Activated CD8-positive, alpha-beta memory T cell treated with anti-CD3 and anti-CD28 coated beads, Interleukin-2, amount 10 ng/mL, durations not matched to agents 7 days and 5 days (primary cell): Measurements from ENCODE around the gene TOMM20. TPM values are rescaled to one million over a fixed set of nuclear protein-coding genes. Genes with fewer than 3 reads are reported as not detected.
A peak's percentile ranks its signal among the peaks of the same experiment; 100 is the strongest.
"Not testable (repeated sequence)": the region's sequence is repeated elsewhere in the genome, so short reads cannot be mapped to it uniquely, and the experiment has no call there.

ENCODE experiments used
- ATAC-seq: fragments of 150-1000 bp; cut with Tn5 transposase; one replicate; pipeline ENCODE4 v1.10.0; 2021; ENCODE audit warnings: moderate library complexity
- CTCF ChIA-PET: fragments of 350-600 bp; sonication (Branson Sonifier 250); formaldehyde crosslinking; loops from one replicate; lab custom pipeline; 2021; ENCODE audit warnings: antibody characterized with exemption; lab: Charles Lee
- DNase-seq: peaks from one replicate; pipeline ENCODE4 v3.0.0-alpha.2; 2020
- H3K27ac Mint-ChIP-seq: one replicate; pipeline ENCODE4 v1.8.0; 2021; ENCODE audit warnings: mild to moderate bottlenecking, mixed read lengths
- H3K27me3 Mint-ChIP-seq: one replicate; pipeline ENCODE4 v1.8.0; 2021; ENCODE audit warnings: mixed read lengths
- H3K36me3 Mint-ChIP-seq: one replicate; pipeline ENCODE4 v1.8.0; 2021; ENCODE audit warnings: mild to moderate bottlenecking, mixed read lengths
- H3K4me1 Mint-ChIP-seq: one replicate; pipeline ENCODE4 v1.8.0; 2021; ENCODE audit warnings: mixed read lengths
- H3K4me3 Mint-ChIP-seq: one replicate; pipeline ENCODE4 v1.8.0; 2021; ENCODE audit warnings: mild to moderate bottlenecking, moderate library complexity, mixed read lengths
- H3K9me3 Mint-ChIP-seq: one replicate; pipeline ENCODE4 v1.8.0; 2022; ENCODE audit warnings: low read depth, mixed read lengths
- total RNA-seq, 2 experiments: library from RNA; stranded (reverse); gene quantifications; one replicate each; pipeline ENCODE4 v1.2.3, GENCODE V29; 2021

The TOMM20 gene
- total RNA-seq, result 10 to 100 TPM; 71.1 to 76.7 TPM

- Mint-ChIP-seq H3K36me3 (peaks cover 44% of the 10 kb centered on the region), H3K9me3 (no peaks in the 10 kb centered on the region), H3K27me3 (no peaks in the 10 kb centered on the region), H3K27ac (peak within 1 kb of the TSS; percentile 98), H3K4me3 (peak within 1 kb of the TSS; percentile 88), H3K4me1 (peaks cover 38% of the 10 kb centered on the region)
- DNase-seq (peak; percentile 97), ATAC-seq (peak; percentile 94)
- CTCF ChIA-PET, result interaction anchor here (0.6 to 5.5 kb wide), 9 partner anchors 8 to 288 kb away, joined by 3 to 38 read pairs (median 3); partner anchors contain the start of genes ARID4B and GGPS1
These were observed at the start of gene TOMM20 for GRCh38 chr1:235128456-235129328. TSS of gene TOMM20 (minus strand) at chr1:235128837. CDS start at chr1:235128715, 122 bp downstream.

GRCh38 chr1:235176486-235176885 lies 47.8 kb upstream of the TOMM20 start:
- CTCF ChIA-PET, result no interaction called here
- no peak for ATAC-seq
- H3K9me3 Mint-ChIP-seq, result no peaks in the 10 kb centered on the region
- H3K27me3 Mint-ChIP-seq, result no peaks in the 10 kb centered on the region
- H3K27ac Mint-ChIP-seq, result no peak overlapping the region
- DNase-seq, result no peak
- H3K4me3 Mint-ChIP-seq, result no peak overlapping the region
- H3K36me3 Mint-ChIP-seq, result peaks cover 45% of the 10 kb centered on the region
- H3K4me1 Mint-ChIP-seq, result peaks cover 6% of the 10 kb centered on the region

GRCh38 chr1:235169986-235170385 lies 41.3 kb upstream of the TOMM20 start:
- Mint-ChIP-seq H3K27ac (no peak overlapping the region), H3K4me3 (no peak overlapping the region), H3K9me3 (no peaks in the 10 kb centered on the region), H3K27me3 (no peaks in the 10 kb centered on the region), H3K36me3 (peaks cover 38% of the 10 kb centered on the region), H3K4me1 (no peaks in the 10 kb centered on the region)
- CTCF ChIA-PET, result no interaction called here
- ATAC-seq (no peak), DNase-seq (no peak)

- Mint-ChIP-seq H3K36me3 (peaks cover 36% of the 10 kb centered on the region), H3K4me3 (no peak overlapping the region), H3K4me1 (no peaks in the 10 kb centered on the region), H3K9me3 (no peaks in the 10 kb centered on the region), H3K27ac (no peak overlapping the region), H3K27me3 (no peaks in the 10 kb centered on the region)
- no peak for DNase-seq
- ATAC-seq, result no peak
- CTCF ChIA-PET, result no interaction called here
These were observed 39.7 kb upstream of the TOMM20 start for GRCh38 chr1:235168375-235168774.

GRCh38 chr1:235161685-235162327 lies 33.2 kb upstream of the TOMM20 start:
- Mint-ChIP-seq H3K4me1 (peaks cover 17% of the 10 kb centered on the region), H3K27me3 (no peaks in the 10 kb centered on the region)
- CTCF ChIA-PET, result interaction anchor here (1.0 to 3.0 kb wide), 5 partner anchors 29 to 255 kb away, joined by 3 to 13 read pairs (median 3); no protein-coding TSS in a partner anchor

GRCh38 chr1:235160957-235161684 lies 32.5 kb upstream of the TOMM20 start, which contains the start of gene RBM34:
TSS of gene RBM34 (minus strand) at chr1:235161250. CDS start at chr1:235161226, 24 bp downstream.
- ATAC-seq (peak; percentile 92), DNase-seq (peak; percentile 95)
- Mint-ChIP-seq H3K9me3 (no peaks in the 10 kb centered on the region), H3K4me3 (peak within 1 kb of the TSS; percentile 91), H3K4me1 (peaks cover 17% of the 10 kb centered on the region), H3K27ac (peak within 1 kb of the TSS; percentile 94), H3K36me3 (peaks cover 23% of the 10 kb centered on the region), H3K27me3 (no peaks in the 10 kb centered on the region)
- CTCF ChIA-PET, result interaction anchor here (0.7 to 3.0 kb wide), 5 partner anchors 28 to 256 kb away, joined by 3 to 13 read pairs (median 4); no protein-coding TSS in a partner anchor

More at GRCh38 chr1:235161685-235162327, 33.2 kb upstream of the TOMM20 start:
- ATAC-seq (no peak), DNase-seq (no peak)
- H3K4me3 Mint-ChIP-seq, result peak overlapping the region; percentile 91
- no peaks in the 10 kb centered on the region for H3K9me3 Mint-ChIP-seq
- peaks cover 23% of the 10 kb centered on the region for H3K36me3 Mint-ChIP-seq
- peak overlapping the region; percentile 94 for H3K27ac Mint-ChIP-seq

GRCh38 chr1:235160383-235160956 lies 31.8 kb upstream of the TOMM20 start:
- Mint-ChIP-seq H3K9me3 (no peaks in the 10 kb centered on the region), H3K4me1 (peaks cover 17% of the 10 kb centered on the region), H3K27me3 (no peaks in the 10 kb centered on the region), H3K4me3 (peak overlapping the region; percentile 91), H3K36me3 (peaks cover 23% of the 10 kb centered on the region), H3K27ac (peak overlapping the region; percentile 94)
- DNase-seq (no peak), ATAC-seq (peak; percentile 66)
- CTCF ChIA-PET, result interaction anchor here (0.7 to 3.0 kb wide), 5 partner anchors 27 to 256 kb away, joined by 3 to 13 read pairs (median 4); no protein-coding TSS in a partner anchor

GRCh38 chr1:235159930-235160329 lies 31.3 kb upstream of the TOMM20 start:
- Mint-ChIP-seq H3K27ac (peak overlapping the region; percentile 94), H3K4me3 (peak overlapping the region; percentile 91), H3K36me3 (peaks cover 22% of the 10 kb centered on the region), H3K4me1 (peaks cover 18% of the 10 kb centered on the region)
- H3K27me3 Mint-ChIP-seq, DNase-seq, ATAC-seq, H3K9me3 Mint-ChIP-seq: not testable (repeated sequence)
- CTCF ChIA-PET, result interaction anchor here (1.3 to 3.0 kb wide), 3 partner anchors 27 to 257 kb away, joined by 4 to 13 read pairs (median 7); no protein-coding TSS in a partner anchor

GRCh38 chr1:235159284-235159683 lies 30.6 kb upstream of the TOMM20 start:
- H3K27me3 Mint-ChIP-seq, H3K4me3 Mint-ChIP-seq, DNase-seq, ATAC-seq, H3K9me3 Mint-ChIP-seq, H3K27ac Mint-ChIP-seq: not testable (repeated sequence)
- H3K36me3 Mint-ChIP-seq, result peaks cover 24% of the 10 kb centered on the region
- CTCF ChIA-PET, result interaction anchor here (1.3 to 3.0 kb wide), 2 partner anchors 65 to 258 kb away, joined by 4 to 13 read pairs; no protein-coding TSS in a partner anchor
- H3K4me1 Mint-ChIP-seq, result peaks cover 20% of the 10 kb centered on the region

GRCh38 chr1:235158680-235159079 lies 30.0 kb upstream of the TOMM20 start:
- H3K9me3 Mint-ChIP-seq, result no peaks in the 10 kb centered on the region

GRCh38 chr1:235157150-235157549 lies 28.5 kb upstream of the TOMM20 start:
- CTCF ChIA-PET, result interaction anchor here (0.9 to 2.7 kb wide), 6 partner anchors 12 to 260 kb away, joined by 3 to 7 read pairs (median 4); no protein-coding TSS in a partner anchor
- Mint-ChIP-seq H3K27me3 (no peaks in the 10 kb centered on the region), H3K9me3 (no peaks in the 10 kb centered on the region), H3K4me3 (no peak overlapping the region), H3K27ac (no peak overlapping the region), H3K4me1 (peaks cover 20% of the 10 kb centered on the region), H3K36me3 (peaks cover 32% of the 10 kb centered on the region)
- ATAC-seq (no peak), DNase-seq (no peak)

More at GRCh38 chr1:235158680-235159079, 30.0 kb upstream of the TOMM20 start:
- CTCF ChIA-PET, result interaction anchor here (1.1 to 3.0 kb wide), 4 partner anchors 30 to 258 kb away, joined by 3 to 13 read pairs (median 4); partner anchors contain the start of gene TOMM20
- peaks cover 21% of the 10 kb centered on the region for H3K4me1 Mint-ChIP-seq
- ATAC-seq (no peak), DNase-seq (no peak)
- H3K4me3 Mint-ChIP-seq, result no peak overlapping the region
- no peaks in the 10 kb centered on the region for H3K27me3 Mint-ChIP-seq
- peaks cover 26% of the 10 kb centered on the region for H3K36me3 Mint-ChIP-seq
- no peak overlapping the region for H3K27ac Mint-ChIP-seq

- Mint-ChIP-seq H3K4me1 (peaks cover 18% of the 10 kb centered on the region), H3K27me3 (no peaks in the 10 kb centered on the region), H3K27ac (no peak overlapping the region), H3K36me3 (peaks cover 34% of the 10 kb centered on the region), H3K9me3 (no peaks in the 10 kb centered on the region), H3K4me3 (no peak overlapping the region)
- DNase-seq (no peak), ATAC-seq (no peak)
- CTCF ChIA-PET, result interaction anchor here (0.9 to 2.7 kb wide), 6 partner anchors 11 to 260 kb away, joined by 3 to 7 read pairs (median 4); no protein-coding TSS in a partner anchor
These were observed 28.1 kb upstream of the TOMM20 start for GRCh38 chr1:235156740-235157139.
